ENCODE data around the gene ZNF692. TPM values are rescaled to one million over a fixed set of nuclear protein-coding genes. Genes with fewer than 3 reads are reported as not detected.
A peak's percentile ranks its signal among the peaks of the same experiment; 100 is the strongest.

The ZNF692 gene
- total RNA-seq, 2 experiments from 2014 or later: 52.7 to 66.8 TPM

DNA sequence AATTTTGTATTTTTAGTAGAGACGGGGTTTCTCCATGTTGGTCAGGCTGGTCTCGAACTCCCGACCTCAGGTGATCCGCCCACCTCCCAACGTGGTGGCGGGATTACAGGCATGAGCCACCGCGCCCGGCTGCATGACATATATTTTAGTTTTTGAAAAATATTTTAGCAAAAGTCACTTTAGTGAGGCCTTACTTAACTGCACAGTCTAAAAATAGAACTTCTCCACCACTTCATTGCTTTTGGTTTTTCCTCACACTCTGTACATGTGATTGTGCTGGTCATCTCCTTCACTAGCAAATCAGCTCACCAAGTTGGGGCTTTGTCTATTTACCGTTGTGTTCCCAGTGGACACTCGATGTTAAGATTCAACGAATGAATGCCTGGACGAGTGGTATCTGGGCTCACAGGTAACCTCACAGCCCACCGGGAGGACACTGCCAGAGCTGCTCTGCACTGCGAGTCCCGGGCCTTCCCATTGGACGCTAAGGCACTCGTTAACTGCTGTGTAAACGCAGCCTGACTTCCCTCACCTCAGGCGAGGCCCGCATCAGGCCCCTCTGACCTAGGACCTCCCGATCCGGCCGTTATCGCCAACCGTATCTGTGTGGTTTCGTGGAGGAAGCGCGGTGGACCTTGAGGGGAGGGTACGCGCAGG is 14.0 kb upstream of the ZNF692 start:
- no peaks in the 10 kb centered on the region for H3K9me3 Mint-ChIP-seq (ENCODE audit: insufficient read depth)
- peaks cover 8% of the 10 kb centered on the region for H3K36me3 Mint-ChIP-seq (ENCODE audit: low read depth)
- ATAC-seq: peak; percentile 60
- POLR2A ChIA-PET: interaction anchor here (0.6 to 2.9 kb wide), 3 partner anchors 9 to 35 kb away, joined by 3 to 18 read pairs (median 3); partner anchors contain the start of genes ZNF672 and ZNF692
- H3K27ac Mint-ChIP-seq: peak overlapping the region; percentile 90
- DNase-seq: peak; percentile 53
- H3K4me3 Mint-ChIP-seq: peak overlapping the region; percentile 87
- H3K4me1 Mint-ChIP-seq (ENCODE audit: low read depth): peaks cover 22% of the 10 kb centered on the region
- CTCF ChIA-PET: interaction anchor here (0.6 to 2.6 kb wide), 8 partner anchors 9 to 54 kb away, joined by 3 to 19 read pairs (median 5); partner anchors contain the start of genes SH3BP5L, ZNF672 and ZNF692
- peaks cover 10% of the 10 kb centered on the region for H3K27me3 Mint-ChIP-seq (ENCODE audit: low read depth)

DNA sequence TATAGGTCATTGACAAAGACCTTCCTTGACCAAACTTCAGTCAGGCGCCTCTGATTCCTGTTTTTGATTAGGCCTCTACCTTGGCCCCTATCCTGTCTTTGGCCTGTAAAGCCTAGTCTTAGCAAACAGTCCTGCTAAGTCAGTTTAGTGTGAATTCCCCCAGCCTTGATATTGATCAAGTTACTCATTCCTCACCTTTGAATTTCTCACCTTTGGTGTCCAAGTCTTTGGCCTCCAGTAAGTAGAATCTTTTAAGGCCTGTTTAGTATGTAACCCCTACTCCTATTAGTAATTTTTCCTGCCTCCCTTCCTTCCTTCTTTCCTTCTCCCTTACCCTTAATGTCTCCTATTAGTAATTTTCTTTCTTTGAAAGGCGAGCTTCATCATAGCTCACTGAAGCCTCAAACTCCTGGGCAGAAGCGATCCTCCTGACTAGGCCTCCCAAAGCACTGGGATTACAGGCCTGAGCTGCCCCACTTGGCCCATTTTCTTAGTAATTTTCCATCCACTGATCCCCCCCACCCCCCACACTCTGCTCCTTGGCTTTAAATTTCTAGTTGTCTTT is 13.0 kb upstream of the ZNF692 start:
- ATAC-seq (no peak), DNase-seq (no peak)
- Mint-ChIP-seq H3K4me1 (ENCODE audit: low read depth) (peaks cover 22% of the 10 kb centered on the region), H3K4me3 (peak overlapping the region; percentile 6), H3K27me3 (ENCODE audit: low read depth) (peaks cover 8% of the 10 kb centered on the region), H3K27ac (no peak overlapping the region), H3K36me3 (ENCODE audit: low read depth) (peaks cover 8% of the 10 kb centered on the region), H3K9me3 (ENCODE audit: insufficient read depth) (no peaks in the 10 kb centered on the region)
- ChIA-PET POLR2A (interaction anchor here (2.9 kb wide), 1 partner anchor 8 kb away, joined by 18 read pairs; no protein-coding TSS in a partner anchor), CTCF (interaction anchor here (1.5 to 2.0 kb wide), 2 partner anchors 10 to 12 kb away, joined by 3 to 19 read pairs; partner anchors contain the start of gene ZNF692)

DNA sequence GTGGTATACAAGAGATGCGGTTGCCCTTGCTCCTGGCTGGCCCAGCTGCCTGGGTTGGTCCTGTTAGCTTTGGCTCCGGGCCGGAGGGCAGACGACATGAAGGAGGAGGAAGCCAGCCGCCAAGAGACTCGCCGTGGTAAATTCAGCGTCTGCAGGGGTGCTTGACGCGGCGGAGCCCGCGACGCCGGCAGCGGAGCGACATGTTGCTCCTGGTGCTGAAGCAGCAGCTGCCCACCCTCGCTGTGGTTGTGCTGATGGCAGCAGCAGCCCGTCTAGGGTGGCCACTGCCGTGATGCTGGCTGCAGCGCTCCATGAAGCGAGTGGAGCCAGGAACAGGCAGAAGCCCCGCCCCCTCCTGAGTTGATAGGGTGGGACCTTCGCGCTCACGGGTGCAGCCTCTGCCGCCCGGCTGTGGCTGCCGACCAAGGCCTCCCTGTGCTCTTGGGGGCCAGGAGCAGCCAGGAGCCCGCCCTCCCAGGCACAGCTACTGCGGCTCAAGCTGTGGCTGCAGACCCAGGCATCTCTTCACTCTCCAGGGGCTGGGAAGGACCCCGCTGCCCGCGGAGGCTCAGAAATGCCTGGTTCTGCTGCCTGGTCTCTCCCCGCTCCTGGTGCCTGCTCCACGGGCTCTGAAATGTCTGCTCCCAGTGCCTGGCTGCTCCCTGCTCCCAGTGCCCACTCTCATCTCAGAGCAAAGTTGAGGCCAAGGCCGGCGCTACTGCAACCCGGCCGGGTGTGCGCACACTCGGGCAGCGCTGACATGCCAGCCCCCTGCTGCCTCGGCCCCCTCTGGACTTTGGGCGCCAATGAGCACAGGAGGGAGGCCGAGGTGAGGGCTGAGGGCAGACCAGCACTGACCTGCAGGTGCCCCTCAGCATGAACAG is 4.4 kb upstream of the ZNF692 start:
- CTCF ChIA-PET: interaction anchor here (1.4 kb wide), 1 partner anchor 23 kb away, joined by 4 read pairs; no protein-coding TSS in a partner anchor
- peaks cover 9% of the 10 kb centered on the region for H3K36me3 Mint-ChIP-seq (ENCODE audit: low read depth)
- peaks cover 33% of the 10 kb centered on the region for H3K4me1 Mint-ChIP-seq (ENCODE audit: low read depth)

DNA sequence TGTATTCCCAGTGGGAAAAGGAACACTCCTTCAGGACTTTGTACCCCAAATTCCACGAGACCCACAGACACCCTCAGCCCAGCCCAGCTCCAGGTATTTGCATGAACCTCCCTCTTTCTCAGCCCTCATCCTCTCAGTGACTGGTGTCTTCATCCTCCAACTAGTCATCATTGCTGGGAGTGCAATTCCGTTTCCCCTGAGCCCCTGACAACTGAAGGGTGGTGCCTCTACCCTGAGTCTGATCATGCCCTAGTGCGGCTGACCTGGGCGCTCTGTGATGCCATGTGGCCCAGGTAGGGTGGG is 3.8 kb upstream of the ZNF692 start:
- no peaks in the 10 kb centered on the region for H3K9me3 Mint-ChIP-seq (ENCODE audit: insufficient read depth)
- POLR2A ChIA-PET: interaction anchor here (0.8 to 3.6 kb wide), 6 partner anchors 11 to 37 kb away, joined by 3 to 18 read pairs (median 4); partner anchors contain the start of genes SH3BP5L and ZNF672
- peak overlapping the region; percentile 88 for H3K27ac Mint-ChIP-seq
- peaks cover 6% of the 10 kb centered on the region for H3K27me3 Mint-ChIP-seq (ENCODE audit: low read depth)
- no peak for DNase-seq
- peaks cover 34% of the 10 kb centered on the region for H3K4me1 Mint-ChIP-seq (ENCODE audit: low read depth)
- H3K4me3 Mint-ChIP-seq: peak overlapping the region; percentile 84
- H3K36me3 Mint-ChIP-seq (ENCODE audit: low read depth): peaks cover 9% of the 10 kb centered on the region
- CTCF ChIA-PET: interaction anchor here (1.4 kb wide), 1 partner anchor 23 kb away, joined by 4 read pairs; no protein-coding TSS in a partner anchor
- peak; percentile 15 for ATAC-seq

More for the DNA sequence above, 4.4 kb upstream of the ZNF692 start:
- H3K4me3 Mint-ChIP-seq: peak overlapping the region; percentile 84
- peak; percentile 75 for ATAC-seq
- peak overlapping the region; percentile 88 for H3K27ac Mint-ChIP-seq
- H3K9me3 Mint-ChIP-seq (ENCODE audit: insufficient read depth): no peaks in the 10 kb centered on the region
- H3K27me3 Mint-ChIP-seq (ENCODE audit: low read depth): peaks cover 6% of the 10 kb centered on the region
- DNase-seq: peak; percentile 86
- POLR2A ChIA-PET: interaction anchor here (0.8 to 3.6 kb wide), 6 partner anchors 10 to 37 kb away, joined by 3 to 18 read pairs (median 4); partner anchors contain the start of genes SH3BP5L and ZNF672

DNA sequence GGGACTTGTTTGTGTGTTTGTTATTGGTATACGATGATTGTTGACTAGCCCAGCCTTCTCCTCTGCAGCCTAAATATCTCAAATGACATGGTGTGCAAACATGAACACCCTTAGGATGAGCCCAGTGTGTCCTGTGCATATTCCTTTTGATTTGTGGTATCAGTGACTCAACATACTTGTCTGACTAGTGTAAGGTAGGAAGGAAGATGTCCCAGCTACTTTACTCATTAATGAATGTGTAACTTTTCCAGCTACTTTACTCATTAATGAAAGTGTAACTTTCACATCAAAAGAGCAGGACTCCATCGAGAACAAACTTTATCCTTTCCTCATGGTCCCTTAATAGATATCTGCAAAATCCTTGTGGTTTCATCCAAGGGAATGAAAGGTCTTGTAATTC is 2.7 kb upstream of the ZNF692 start:
- POLR2A ChIA-PET: interaction anchor here (0.7 to 3.6 kb wide), 2 partner anchors 12 to 42 kb away, joined by 3 to 18 read pairs; no protein-coding TSS in a partner anchor
- Mint-ChIP-seq H3K27me3 (ENCODE audit: low read depth) (peaks cover 6% of the 10 kb centered on the region), H3K36me3 (ENCODE audit: low read depth) (peaks cover 15% of the 10 kb centered on the region), H3K4me1 (ENCODE audit: low read depth) (peaks cover 37% of the 10 kb centered on the region), H3K4me3 (no peak overlapping the region), H3K9me3 (ENCODE audit: insufficient read depth) (no peaks in the 10 kb centered on the region), H3K27ac (no peak overlapping the region)
- no peak for DNase-seq
- ATAC-seq: no peak
- CTCF ChIA-PET: interaction anchor here (0.9 to 4.9 kb wide), 5 partner anchors 11 to 28 kb away, joined by 4 to 28 read pairs (median 7); no protein-coding TSS in a partner anchor

DNA sequence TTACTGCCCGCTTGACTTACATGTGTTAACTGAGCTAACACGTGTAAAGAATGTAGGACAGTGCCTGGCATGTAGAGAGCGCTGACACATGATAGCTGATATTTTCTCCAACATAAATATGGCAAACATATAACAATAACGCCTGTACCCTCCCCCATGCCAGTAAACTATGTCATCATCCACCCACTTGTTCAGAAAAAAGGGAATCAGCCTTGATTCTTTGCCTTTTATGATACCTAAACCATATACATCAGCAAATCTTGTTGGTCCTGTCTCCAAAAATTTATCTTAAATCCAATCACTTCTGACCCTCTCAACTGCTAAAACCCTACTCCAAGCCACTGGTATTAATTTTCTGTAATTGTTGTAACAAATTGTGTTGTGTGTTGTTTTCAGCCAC is 1.1 kb upstream of the ZNF692 start:
- DNase-seq (no peak), ATAC-seq (no peak)
- Mint-ChIP-seq H3K27ac (peak overlapping the region; percentile 97), H3K9me3 (ENCODE audit: insufficient read depth) (no peaks in the 10 kb centered on the region), H3K27me3 (ENCODE audit: low read depth) (peaks cover 6% of the 10 kb centered on the region), H3K4me1 (ENCODE audit: low read depth) (peaks cover 37% of the 10 kb centered on the region), H3K4me3 (peak overlapping the region; percentile 92), H3K36me3 (ENCODE audit: low read depth) (peaks cover 29% of the 10 kb centered on the region)
- ChIA-PET CTCF (interaction anchor here (1.2 to 4.9 kb wide), 8 partner anchors 13 to 46 kb away, joined by 3 to 33 read pairs (median 11); partner anchors contain the start of genes PGBD2, SH3BP5L and ZNF672), POLR2A (interaction anchor here (2.5 to 2.9 kb wide), 2 partner anchors 22 to 34 kb away, joined by 17 to 43 read pairs; partner anchors contain the start of genes SH3BP5L and ZNF672)

DNA sequence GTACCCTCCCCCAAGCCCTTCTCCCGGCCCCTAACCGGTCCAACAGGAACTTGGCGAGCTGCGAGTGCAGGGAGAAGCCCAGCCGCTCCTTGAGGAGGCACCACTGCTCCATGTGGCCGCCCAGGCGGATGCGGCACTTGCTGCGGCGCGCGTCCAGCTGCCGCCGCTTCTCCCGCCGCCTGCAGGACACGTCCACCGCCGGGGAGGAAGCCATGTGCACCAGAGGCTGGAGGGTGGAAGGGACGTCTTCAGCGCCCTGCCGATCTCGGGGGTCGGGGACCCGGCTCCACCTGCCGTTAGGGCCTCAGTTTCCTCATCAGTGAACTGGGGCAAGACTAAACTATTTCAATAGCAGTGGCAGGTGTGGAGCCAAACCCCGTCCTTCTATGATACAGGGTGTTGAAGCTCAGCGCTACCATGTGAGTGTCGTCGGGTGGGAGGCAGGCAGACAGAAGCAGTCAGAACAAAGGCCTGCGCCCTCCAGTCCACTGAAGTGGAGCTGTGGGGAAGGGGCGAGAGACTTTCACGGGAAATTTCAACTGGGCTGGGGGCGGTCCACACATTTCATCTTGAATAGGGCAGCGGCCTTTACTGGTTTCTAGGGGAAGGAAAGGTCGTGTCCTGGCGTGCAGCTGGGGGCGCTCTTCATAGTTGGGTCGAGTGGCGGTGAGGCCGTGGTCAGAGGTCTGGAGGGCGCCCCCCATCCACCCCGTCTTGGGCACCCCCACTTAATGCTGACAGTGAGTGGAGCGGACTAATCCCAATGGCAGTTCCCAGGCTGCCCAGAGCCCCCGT is 592 bp downstream of the ZNF692 start:
- POLR2A ChIA-PET: interaction anchor here (1.1 to 2.9 kb wide), 5 partner anchors 15 to 68 kb away, joined by 3 to 43 read pairs (median 3); partner anchors contain the start of genes SH3BP5L and ZNF672
- Mint-ChIP-seq H3K4me3 (peak overlapping the region; percentile 92), H3K27me3 (ENCODE audit: low read depth) (peaks cover 6% of the 10 kb centered on the region), H3K36me3 (ENCODE audit: low read depth) (peaks cover 42% of the 10 kb centered on the region), H3K27ac (peak overlapping the region; percentile 97), H3K9me3 (ENCODE audit: insufficient read depth) (no peaks in the 10 kb centered on the region), H3K4me1 (ENCODE audit: low read depth) (peaks cover 28% of the 10 kb centered on the region)
- peak; percentile 40 for ATAC-seq
- peak; percentile 48 for DNase-seq
- CTCF ChIA-PET: interaction anchor here (0.9 to 4.9 kb wide), 12 partner anchors 8 to 72 kb away, joined by 3 to 33 read pairs (median 6); partner anchors contain the start of genes PGBD2, SH3BP5L and ZNF672

DNA sequence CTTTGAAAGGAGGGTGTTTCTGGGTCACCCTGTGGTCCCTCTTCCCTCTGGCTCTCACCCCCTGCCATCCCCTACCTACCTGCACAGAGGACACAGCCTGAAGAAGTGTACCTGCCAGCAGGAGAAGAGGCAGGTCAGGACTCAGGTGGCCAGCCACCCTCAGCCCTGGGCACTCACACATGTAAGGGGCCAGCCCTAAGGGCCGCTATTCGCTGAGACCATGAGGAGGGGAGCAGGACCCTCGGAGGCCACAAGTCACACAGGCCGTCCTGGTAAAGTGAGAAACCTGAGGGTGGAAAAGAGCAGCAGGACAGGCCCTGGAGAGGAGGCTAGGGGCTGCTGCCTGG is 1.2 kb downstream of the ZNF692 start:
- Mint-ChIP-seq H3K9me3 (ENCODE audit: insufficient read depth) (no peaks in the 10 kb centered on the region), H3K4me3 (peak overlapping the region; percentile 92), H3K27me3 (ENCODE audit: low read depth) (peaks cover 6% of the 10 kb centered on the region), H3K36me3 (ENCODE audit: low read depth) (peaks cover 40% of the 10 kb centered on the region), H3K27ac (peak overlapping the region; percentile 97), H3K4me1 (ENCODE audit: low read depth) (peaks cover 25% of the 10 kb centered on the region)
- CTCF ChIA-PET: interaction anchor here (1.0 to 4.9 kb wide), 9 partner anchors 11 to 57 kb away, joined by 3 to 33 read pairs (median 9); partner anchors contain the start of genes SH3BP5L and ZNF672
- ATAC-seq: no peak
- POLR2A ChIA-PET: interaction anchor here (1.1 to 2.9 kb wide), 4 partner anchors 15 to 49 kb away, joined by 3 to 43 read pairs (median 10); partner anchors contain the start of genes SH3BP5L and ZNF672
- DNase-seq: no peak

DNA sequence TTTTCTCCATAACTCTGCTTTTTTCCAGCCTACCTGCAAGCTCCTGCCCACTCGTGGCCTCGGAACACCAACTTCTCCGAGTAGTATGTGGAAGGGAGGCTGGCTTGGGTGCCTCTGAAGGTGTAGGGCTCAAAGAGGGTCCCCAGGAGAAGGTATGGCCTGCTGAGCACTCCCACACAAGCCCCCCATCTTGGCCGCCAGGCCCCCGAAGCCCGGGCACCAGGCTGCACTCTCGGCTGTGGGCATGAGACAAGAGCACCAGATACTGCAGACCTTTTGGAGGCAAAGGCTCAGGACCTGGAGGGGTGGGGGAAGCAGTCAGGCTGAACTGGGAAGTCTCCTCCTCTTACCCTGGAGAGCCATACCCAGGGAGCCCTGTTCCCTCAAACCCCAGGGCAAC is 1.7 kb downstream of the ZNF692 start:
- POLR2A ChIA-PET: interaction anchor here (1.0 kb wide), 1 partner anchor 20 kb away, joined by 3 read pairs; no protein-coding TSS in a partner anchor
- no peak for DNase-seq
- Mint-ChIP-seq H3K27me3 (ENCODE audit: low read depth) (peaks cover 3% of the 10 kb centered on the region), H3K4me3 (peak overlapping the region; percentile 92), H3K27ac (peak overlapping the region; percentile 97), H3K36me3 (ENCODE audit: low read depth) (peaks cover 37% of the 10 kb centered on the region), H3K9me3 (ENCODE audit: insufficient read depth) (no peaks in the 10 kb centered on the region), H3K4me1 (ENCODE audit: low read depth) (peaks cover 20% of the 10 kb centered on the region)
- no peak for ATAC-seq
- CTCF ChIA-PET: interaction anchor here (0.6 to 4.9 kb wide), 2 partner anchors 15 to 31 kb away, joined by 3 to 28 read pairs; no protein-coding TSS in a partner anchor

DNA sequence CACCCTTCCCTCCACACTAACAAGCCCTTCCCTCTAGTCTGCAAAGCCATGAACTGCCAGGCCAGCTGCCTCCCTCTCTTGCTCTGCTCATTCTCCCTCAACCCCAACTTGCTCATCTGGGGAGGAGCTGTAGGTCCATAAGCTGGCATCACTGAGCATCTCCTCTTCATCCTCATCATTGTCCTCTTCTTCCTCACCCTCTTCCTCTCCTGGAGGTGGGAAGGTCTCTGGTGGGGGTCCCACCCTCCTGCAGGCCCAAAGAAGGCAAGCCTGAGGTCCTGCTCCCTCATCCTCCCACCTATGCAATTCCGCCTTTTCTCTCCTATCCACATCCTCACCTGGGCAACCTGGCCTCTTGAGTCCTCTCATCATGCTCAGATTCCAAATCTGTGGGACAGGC is 2.7 kb downstream of the ZNF692 start:
- CTCF ChIA-PET: no interaction called here
- Mint-ChIP-seq H3K4me3 (no peak overlapping the region), H3K4me1 (ENCODE audit: low read depth) (peaks cover 17% of the 10 kb centered on the region), H3K36me3 (ENCODE audit: low read depth) (peaks cover 37% of the 10 kb centered on the region), H3K9me3 (ENCODE audit: insufficient read depth) (no peaks in the 10 kb centered on the region), H3K27ac (peak overlapping the region; percentile 25), H3K27me3 (ENCODE audit: low read depth) (no peaks in the 10 kb centered on the region)
- POLR2A ChIA-PET: no interaction called here
- no peak for DNase-seq
- no peak for ATAC-seq

Measured in activated CD8-positive, alpha-beta T cell treated with anti-CD3 and anti-CD28 coated beads, Interleukin-2, amount 10 ng/mL, durations not matched to agents 7 days and 5 days (primary cell).